ENCODE data around the gene COL4A2.

DNA sequence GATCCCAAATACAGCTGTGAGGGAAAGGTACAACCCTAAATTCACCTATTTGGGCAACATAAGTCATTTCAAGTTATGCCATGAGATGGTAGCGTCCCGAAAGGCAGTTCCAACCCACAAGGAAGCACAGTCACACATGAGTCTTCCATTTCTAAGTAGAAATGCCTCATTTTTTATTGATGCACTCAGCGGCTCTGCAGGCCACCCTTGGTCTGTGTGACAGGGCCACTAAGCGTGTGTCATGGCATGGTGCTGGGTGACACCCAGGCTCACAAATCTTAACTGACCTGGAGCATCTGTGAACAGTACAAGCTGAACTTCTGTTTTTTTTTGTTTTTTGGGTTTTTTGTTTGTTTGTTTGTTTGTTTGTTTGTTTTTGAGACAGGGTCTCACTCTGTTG lies 239.3 kb downstream of the COL4A2 start:
- TF ChIP-seq, protein P1, sequence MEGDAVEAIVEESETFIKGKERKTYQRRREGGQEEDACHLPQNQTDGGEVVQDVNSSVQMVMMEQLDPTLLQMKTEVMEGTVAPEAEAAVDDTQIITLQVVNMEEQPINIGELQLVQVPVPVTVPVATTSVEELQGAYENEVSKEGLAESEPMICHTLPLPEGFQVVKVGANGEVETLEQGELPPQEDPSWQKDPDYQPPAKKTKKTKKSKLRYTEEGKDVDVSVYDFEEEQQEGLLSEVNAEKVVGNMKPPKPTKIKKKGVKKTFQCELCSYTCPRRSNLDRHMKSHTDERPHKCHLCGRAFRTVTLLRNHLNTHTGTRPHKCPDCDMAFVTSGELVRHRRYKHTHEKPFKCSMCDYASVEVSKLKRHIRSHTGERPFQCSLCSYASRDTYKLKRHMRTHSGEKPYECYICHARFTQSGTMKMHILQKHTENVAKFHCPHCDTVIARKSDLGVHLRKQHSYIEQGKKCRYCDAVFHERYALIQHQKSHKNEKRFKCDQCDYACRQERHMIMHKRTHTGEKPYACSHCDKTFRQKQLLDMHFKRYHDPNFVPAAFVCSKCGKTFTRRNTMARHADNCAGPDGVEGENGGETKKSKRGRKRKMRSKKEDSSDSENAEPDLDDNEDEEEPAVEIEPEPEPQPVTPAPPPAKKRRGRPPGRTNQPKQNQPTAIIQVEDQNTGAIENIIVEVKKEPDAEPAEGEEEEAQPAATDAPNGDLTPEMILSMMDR (IDR thresholded peaks at IDR 0.05) = no peak
- no peak for TF ChIP-seq POLR2A (IDR thresholded peaks at IDR 0.05)

All from transverse colon (tissue), 3 donors.